ENCODE measurements around the gene BEND2.

GRCh38 chrX:18194688-18195087 lies 26.0 kb downstream of the BEND2 start:
- TF ChIP-seq CTCF (conservative IDR thresholded peaks at IDR 0.05 in 1 of 2, IDR thresholded peaks at IDR 0.05 in 1 of 2; ENCODE audit: extremely low read depth in 1 of 2, insufficient read depth in 1 of 2, low read depth in 1 of 2, low read length in 2 of 2) (no peak), EZH2 (IDR thresholded peaks at IDR 0.05; ENCODE audit: borderline replicate concordance, low read length) (no peak)

Data from mammary epithelial cell (primary cell).